GM10266 (cell line): ENCODE results near the gene IDI1.

Source experiments
- DNase-seq: peaks from one replicate; pipeline ENCODE4 v3.0.0; 2012; ENCODE audit errors: extremely low spot score
- TF ChIP-seq, protein P1 (sequence below): IDR thresholded peaks from 2 replicates; pipeline ENCODE4 v1.5.1; 2012; ENCODE audit warnings: mild to moderate bottlenecking, low read depth; ENCODE audit not compliant: control insufficient read depth, insufficient read depth; ENCODE audit errors: missing control alignments

Gene IDI1

DNA sequence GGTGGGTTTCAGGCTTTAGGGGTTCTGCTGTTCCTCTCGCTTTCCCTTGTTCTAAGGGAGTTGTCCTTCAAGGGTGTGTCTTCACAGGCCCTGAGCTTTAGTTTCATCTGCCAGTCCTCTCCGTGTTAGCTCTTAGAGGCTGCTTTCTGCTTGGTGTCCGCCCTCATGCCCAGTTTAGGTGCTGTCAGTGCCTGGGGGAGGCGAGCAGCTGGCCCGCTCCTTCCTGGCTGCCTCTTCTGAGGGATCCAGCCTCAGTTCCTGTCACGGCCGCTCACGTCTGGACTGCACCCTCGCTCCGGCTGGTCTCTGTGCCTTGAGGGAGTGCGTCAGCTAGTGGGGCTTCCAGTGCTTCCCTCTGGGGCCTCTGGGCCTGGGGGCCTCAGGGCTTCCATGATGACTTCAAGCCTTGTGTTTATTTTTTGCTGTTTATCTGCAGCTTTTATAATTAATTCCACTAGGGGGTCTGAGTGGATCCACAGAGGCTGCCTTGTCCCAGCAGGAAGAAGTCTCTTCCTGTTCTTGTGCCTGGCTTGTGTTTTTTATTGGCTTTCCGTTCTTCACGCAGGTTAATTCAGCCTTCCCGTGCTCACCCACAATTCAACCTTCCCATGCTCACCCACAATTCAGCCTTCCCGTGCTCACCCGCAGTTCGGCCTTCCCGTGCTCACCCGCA lies 40.2 kb upstream of the IDI1 start:
- TF ChIP-seq, protein P1, sequence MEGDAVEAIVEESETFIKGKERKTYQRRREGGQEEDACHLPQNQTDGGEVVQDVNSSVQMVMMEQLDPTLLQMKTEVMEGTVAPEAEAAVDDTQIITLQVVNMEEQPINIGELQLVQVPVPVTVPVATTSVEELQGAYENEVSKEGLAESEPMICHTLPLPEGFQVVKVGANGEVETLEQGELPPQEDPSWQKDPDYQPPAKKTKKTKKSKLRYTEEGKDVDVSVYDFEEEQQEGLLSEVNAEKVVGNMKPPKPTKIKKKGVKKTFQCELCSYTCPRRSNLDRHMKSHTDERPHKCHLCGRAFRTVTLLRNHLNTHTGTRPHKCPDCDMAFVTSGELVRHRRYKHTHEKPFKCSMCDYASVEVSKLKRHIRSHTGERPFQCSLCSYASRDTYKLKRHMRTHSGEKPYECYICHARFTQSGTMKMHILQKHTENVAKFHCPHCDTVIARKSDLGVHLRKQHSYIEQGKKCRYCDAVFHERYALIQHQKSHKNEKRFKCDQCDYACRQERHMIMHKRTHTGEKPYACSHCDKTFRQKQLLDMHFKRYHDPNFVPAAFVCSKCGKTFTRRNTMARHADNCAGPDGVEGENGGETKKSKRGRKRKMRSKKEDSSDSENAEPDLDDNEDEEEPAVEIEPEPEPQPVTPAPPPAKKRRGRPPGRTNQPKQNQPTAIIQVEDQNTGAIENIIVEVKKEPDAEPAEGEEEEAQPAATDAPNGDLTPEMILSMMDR = no peak
- DNase-seq = no peak

DNA sequence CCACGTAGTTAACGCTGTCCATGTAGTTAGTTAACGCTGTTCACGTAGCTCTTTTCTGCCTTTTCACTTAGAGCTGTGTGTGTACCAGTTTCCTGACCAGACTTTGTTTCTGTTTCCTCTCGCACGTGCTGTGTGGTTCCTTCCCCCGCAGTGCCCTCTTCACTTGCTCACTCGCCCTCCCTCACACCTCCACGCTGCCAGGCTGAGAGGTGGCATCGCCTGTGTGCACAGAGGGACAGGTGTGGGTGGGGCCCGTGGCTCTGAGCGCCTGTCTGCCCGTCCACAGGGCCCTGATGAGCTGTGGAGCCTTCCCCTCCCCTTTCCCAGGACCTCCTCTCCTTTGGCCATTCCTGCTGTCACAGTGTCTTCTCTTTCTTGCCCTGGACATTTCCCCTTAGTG lies 37.9 kb upstream of the IDI1 start:
- no peak for DNase-seq
- TF ChIP-seq, protein P1 = no peak

DNA sequence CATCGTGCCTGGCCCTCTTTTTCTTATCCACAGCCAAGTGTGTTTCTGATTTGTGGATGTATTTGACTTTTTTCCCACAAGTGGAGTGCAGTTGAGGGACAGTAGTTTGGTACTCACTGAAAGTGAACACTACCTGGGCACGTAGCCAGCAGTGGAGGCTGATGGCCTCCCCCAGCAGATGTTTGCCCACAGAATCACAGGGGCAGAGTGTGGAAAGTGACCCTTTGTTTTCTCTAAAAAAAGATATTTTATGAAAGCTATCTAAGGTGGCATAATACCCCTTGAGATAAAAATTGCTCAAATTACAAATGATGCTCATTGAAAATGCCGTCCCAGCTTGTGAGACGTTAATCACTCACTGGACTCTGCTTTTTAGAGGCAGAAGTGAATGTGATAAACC lies 36.3 kb upstream of the IDI1 start:
- no peak for DNase-seq
- TF ChIP-seq, protein P1 = no peak

DNA sequence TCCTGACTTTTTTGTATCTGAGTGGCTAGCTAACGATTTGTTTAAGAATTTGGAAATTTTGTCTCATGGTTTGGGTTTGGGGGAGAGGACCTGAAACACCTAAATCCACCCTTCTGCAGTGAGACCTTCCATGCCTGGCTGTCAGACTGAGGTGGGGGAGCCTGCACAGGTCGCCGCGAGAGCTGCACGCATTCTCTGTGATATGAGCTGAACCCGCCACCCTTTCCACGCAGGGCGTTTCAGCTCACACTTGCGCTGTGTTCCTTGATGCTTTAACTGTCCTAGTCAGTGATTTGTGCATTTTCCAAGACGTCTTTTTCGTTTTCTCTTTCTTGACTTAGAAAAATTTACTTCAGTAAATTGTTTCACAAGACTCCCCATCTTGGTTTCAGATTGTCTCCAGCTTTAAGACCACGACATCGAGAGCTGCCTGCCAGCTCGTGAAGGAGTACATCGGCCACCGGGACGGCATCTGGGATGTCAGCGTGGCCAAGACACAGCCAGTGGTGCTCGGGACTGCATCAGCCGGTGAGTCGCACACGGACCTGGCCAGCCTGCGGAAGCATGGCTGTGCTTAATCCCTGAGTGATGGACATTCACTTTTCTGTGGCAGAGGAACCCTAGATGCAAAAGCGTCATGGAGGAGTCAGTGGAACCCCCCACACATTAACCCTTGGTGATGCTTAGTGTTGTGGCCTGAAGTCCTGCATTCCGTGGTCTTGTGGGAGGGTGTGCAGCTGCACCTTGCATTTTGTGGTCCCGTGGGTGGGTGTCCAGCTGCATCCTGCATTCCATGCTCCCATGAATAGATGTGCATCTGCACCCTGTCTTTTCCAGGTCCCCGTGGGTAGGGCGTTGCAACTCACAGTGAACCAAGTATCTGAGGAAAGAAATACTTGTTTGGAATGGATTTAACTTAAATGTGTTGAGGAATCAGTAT lies 35.4 kb upstream of the IDI1 start:
- TF ChIP-seq, protein P1 = no peak
- no peak for DNase-seq

DNA sequence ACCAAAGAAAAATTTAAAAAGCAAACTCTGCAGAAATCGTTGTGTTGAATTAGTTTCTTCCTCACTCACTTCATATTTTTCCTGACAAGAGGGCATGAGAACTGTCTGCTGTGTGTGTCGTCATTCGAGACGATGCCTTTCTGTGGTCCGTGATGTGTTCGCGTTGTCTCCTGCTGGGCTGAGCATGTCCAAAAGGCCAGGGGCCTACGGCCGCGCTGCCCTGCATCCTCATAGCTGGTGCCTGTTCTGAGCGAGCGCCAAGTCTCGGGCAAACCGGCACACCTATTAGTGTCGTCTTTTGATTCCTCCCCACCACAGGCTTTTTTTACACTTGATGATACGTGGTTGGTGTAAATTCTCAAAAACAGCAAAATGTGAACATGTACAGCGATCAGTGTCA lies 34.7 kb upstream of the IDI1 start:
- TF ChIP-seq, protein P1 = no peak
- DNase-seq = no peak

DNA sequence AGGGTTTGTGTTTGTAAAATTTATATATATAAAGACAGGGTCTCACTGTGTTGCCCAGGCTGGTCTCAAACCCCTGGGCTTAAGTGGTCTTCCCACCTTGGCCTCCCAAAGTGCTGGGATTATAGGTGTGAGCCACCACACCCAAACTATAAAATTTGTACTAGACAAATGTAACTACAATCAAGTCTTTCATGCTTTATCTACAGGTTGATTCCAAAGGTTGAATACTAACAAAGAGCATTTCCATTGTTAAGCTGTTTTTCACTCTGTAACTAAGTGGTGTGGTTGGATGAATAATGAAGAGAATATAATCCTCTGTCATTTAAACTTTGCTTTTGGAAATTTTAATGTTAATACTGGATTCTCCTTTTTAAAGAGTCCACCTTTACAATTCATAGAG lies 29.7 kb upstream of the IDI1 start:
- DNase-seq = no peak
- TF ChIP-seq, protein P1 = no peak
